H1 (cell line): Measurements from ENCODE around the gene MAGI2. TPM values are rescaled to one million over a fixed set of nuclear protein-coding genes. Genes with fewer than 3 reads are reported as not detected.

ENCODE experiments used
- CTCF ChIA-PET: fragments of 300-600 bp; sonication (Branson Sonifier 250); formaldehyde crosslinking; loops from one replicate; lab custom pipeline; 2021; ENCODE audit not compliant: partially characterized antibody; lab: Charles Lee
- POLR2A ChIA-PET: fragments of 300-600 bp; sonication (Branson Sonifier 250); formaldehyde crosslinking; loops from one replicate; lab custom pipeline; 2021; ENCODE audit warnings: inconsistent platforms; ENCODE audit not compliant: partially characterized antibody; lab: Charles Lee
- DNase-seq, 2 experiments: peaks; one replicate each; pipeline versions ENCODE4 v3.0.0 to v3.0.0-alpha.2; 2010 to 2022; ENCODE audit warnings: low spot score in 2 of 2, low read depth in 1 of 2, mixed read lengths in 1 of 2
- FAIRE-seq: peaks from 2 replicates; lab custom pipeline; 2011; peaks lifted over from hg19 to GRCh38; lab: Jason Lieb, UNC
- H2AFZ ChIP-seq: 2 replicates; pipeline ENCODE4 v1.8.1; 2012; ENCODE audit warnings: low read length, inconsistent platforms
- H2AK5ac ChIP-seq: 2 replicates; pipeline ENCODE4 v1.6.1; 2013; ENCODE audit warnings: low read depth, low read length
- H2BK120ac ChIP-seq: replicated peaks from 2 replicates; pipeline ENCODE3; 2013; ENCODE audit warnings: low read depth, low read length, inconsistent platforms
- H2BK12ac ChIP-seq: 2 replicates; pipeline ENCODE4 v1.6.1; 2013; ENCODE audit warnings: low read depth, low read length
- H2BK15ac ChIP-seq: 2 replicates; pipeline ENCODE4 v1.6.1; 2013; ENCODE audit warnings: low read length
- H2BK20ac ChIP-seq: 2 replicates; pipeline ENCODE4 v1.6.1; 2013; ENCODE audit warnings: low read length
- H2BK5ac ChIP-seq: 2 replicates; pipeline ENCODE4 v1.6.1; 2013; ENCODE audit warnings: low read depth, low read length
- H3K14ac ChIP-seq: 2 replicates; pipeline ENCODE4 v1.6.1; 2013; ENCODE audit warnings: inconsistent platforms; ENCODE audit not compliant: insufficient read length
- H3K18ac ChIP-seq: 2 replicates; pipeline ENCODE4 v1.6.1; 2013; ENCODE audit warnings: low read length; ENCODE audit errors: extremely low read depth
- H3K23ac ChIP-seq: 2 replicates; pipeline ENCODE4 v1.6.1; 2013; ENCODE audit warnings: inconsistent platforms; ENCODE audit not compliant: insufficient read length
- H3K23me2 ChIP-seq: 2 replicates; pipeline ENCODE4 v1.6.1; 2013; ENCODE audit warnings: low read depth, low read length
- H3K27ac ChIP-seq: 2 replicates; pipeline ENCODE4 v1.6.1; 2011; ENCODE audit warnings: low read depth, low read length, inconsistent platforms
- H3K27me3 ChIP-seq, 4 experiments: replicated peaks in 1 of 4; 1 replicate in 1 of 4; 2 replicates in 3 of 4; pipeline versions ENCODE4 v1.6.1 to v1.8.1; 2011 to 2013; ENCODE audit warnings: low read length in 3 of 4, mild to moderate bottlenecking in 3 of 4, inconsistent platforms in 2 of 4, mixed read lengths in 2 of 4, moderate library complexity in 1 of 4; ENCODE audit not compliant: control insufficient read depth in 3 of 4, insufficient read depth in 3 of 4; ENCODE audit errors: extremely low read depth in 1 of 4
- H3K36me3 ChIP-seq, 4 experiments: 2 replicates each; pipeline versions ENCODE4 v1.6.1 to v1.8.1; 2011 to 2013; ENCODE audit warnings: mild to moderate bottlenecking in 4 of 4, low read length in 3 of 4, moderate library complexity in 2 of 4, control low read depth in 1 of 4, inconsistent platforms in 1 of 4; ENCODE audit not compliant: insufficient read depth in 4 of 4, control insufficient read depth in 2 of 4
- H3K4ac ChIP-seq: replicated peaks from 2 replicates; pipeline ENCODE3; 2013; ENCODE audit warnings: low read length, low read depth, mixed read lengths, inconsistent platforms; ENCODE audit not compliant: insufficient read length
- H3K4me1 ChIP-seq, 4 experiments: replicated peaks in 1 of 4; 1 replicate in 1 of 4; 2 replicates in 3 of 4; pipeline versions ENCODE4 v1.6.1 to v1.8.1; 2011 to 2013; ENCODE audit warnings: low read length in 3 of 4, inconsistent platforms in 2 of 4, mixed read lengths in 1 of 4; ENCODE audit not compliant: insufficient read depth in 4 of 4, control insufficient read depth in 3 of 4
- H3K4me2 ChIP-seq, 2 experiments: 2 replicates each; pipeline versions ENCODE4 v1.6.1 to v1.8.1; 2011 to 2013; ENCODE audit warnings: low read depth in 2 of 2, low read length in 2 of 2, control low read depth in 1 of 2, inconsistent platforms in 1 of 2, mild to moderate bottlenecking in 1 of 2; ENCODE audit not compliant: insufficient read depth in 1 of 2
- H3K4me3 ChIP-seq, 4 experiments: fragments of 200-600, 300-600 bp in 1 of 4; sonication (generic), shearing (Covaris generic), sonication (Bioruptor Twin) in 1 of 4; 2 replicates each; pipeline versions ENCODE4 v1.5.1 to v1.8.1; 2011 to 2016; ENCODE audit warnings: low read length in 4 of 4, low read depth in 3 of 4, control low read depth in 2 of 4, inconsistent platforms in 2 of 4, mild to moderate bottlenecking in 2 of 4, mixed read lengths in 1 of 4, moderate library complexity in 1 of 4; ENCODE audit not compliant: insufficient read depth in 2 of 4; ENCODE audit errors: extremely low read depth in 1 of 4
- H3K56ac ChIP-seq: replicated peaks from 2 replicates; pipeline ENCODE3; 2013; ENCODE audit warnings: low read depth, mild to moderate bottlenecking, mixed read lengths, low read length, inconsistent platforms; ENCODE audit not compliant: insufficient read length
- H3K79me1 ChIP-seq: 2 replicates; pipeline ENCODE4 v1.6.1; 2013; ENCODE audit warnings: low read depth, low read length, control low read depth
- H3K79me2 ChIP-seq, 2 experiments: 2 replicates each; pipeline versions ENCODE4 v1.6.1 to v1.8.1; 2012 to 2013; ENCODE audit warnings: low read length in 2 of 2, mild to moderate bottlenecking in 2 of 2, inconsistent platforms in 1 of 2; ENCODE audit not compliant: insufficient read depth in 2 of 2, control insufficient read depth in 1 of 2
- H3K9ac ChIP-seq, 4 experiments: replicated peaks in 1 of 4; 1 replicate in 1 of 4; 2 replicates in 3 of 4; pipeline versions ENCODE4 v1.6.1 to v1.8.1; 2011 to 2013; ENCODE audit warnings: low read depth in 3 of 4, low read length in 3 of 4, control low read depth in 2 of 4, mild to moderate bottlenecking in 2 of 4, moderate library complexity in 2 of 4, inconsistent platforms in 1 of 4; ENCODE audit errors: extremely low read depth in 1 of 4
- H3K9me3 ChIP-seq, 2 experiments: 2 replicates each; pipeline versions ENCODE4 v1.6.1 to v1.8.1; 2012 to 2013; ENCODE audit warnings: mild to moderate bottlenecking in 2 of 2, moderate library complexity in 2 of 2, control low read depth in 1 of 2, inconsistent platforms in 1 of 2, low read depth in 1 of 2, low read length in 1 of 2, mixed read lengths in 1 of 2; ENCODE audit not compliant: insufficient read depth in 2 of 2
- H4K20me1 ChIP-seq, 2 experiments: replicated peaks in 1 of 2; 2 replicates each; pipeline versions ENCODE3 to v1.8.1; 2011 to 2013; ENCODE audit warnings: inconsistent platforms in 2 of 2, low read length in 2 of 2, mild to moderate bottlenecking in 1 of 2; ENCODE audit not compliant: insufficient read depth in 2 of 2, control insufficient read depth in 1 of 2
- H4K5ac ChIP-seq: 2 replicates; pipeline ENCODE4 v1.6.1; 2013; ENCODE audit warnings: low read length, low read depth, mixed read lengths, inconsistent platforms; ENCODE audit not compliant: insufficient read length
- H4K8ac ChIP-seq: 2 replicates; pipeline ENCODE4 v1.8.0; 2013; ENCODE audit warnings: mild to moderate bottlenecking, moderate library complexity, low read length, inconsistent platforms; ENCODE audit not compliant: insufficient read depth; ENCODE audit errors: extremely low read depth
- H4K91ac ChIP-seq: replicated peaks from 2 replicates; pipeline ENCODE3; 2013; ENCODE audit warnings: low read length, mixed read lengths, inconsistent platforms; ENCODE audit not compliant: insufficient read length
- CTCF ChIP-seq, 3 experiments: IDR thresholded peaks; 1 replicate in 2 of 3; 2 replicates in 1 of 3; pipeline versions ENCODE4 v1.5.1 to v1.6.1; 2011; ENCODE audit warnings: low read length in 3 of 3, mild to moderate bottlenecking in 3 of 3, inconsistent platforms in 2 of 3, low read depth in 1 of 3, moderate library complexity in 1 of 3; ENCODE audit not compliant: insufficient read depth in 1 of 3; ENCODE audit errors: control extremely low read depth in 1 of 3
- EP300 ChIP-seq, 2 experiments: IDR thresholded peaks; 1 replicate in 1 of 2; 2 replicates in 1 of 2; pipeline ENCODE4 v1.6.1; 2011 to 2012; ENCODE audit warnings: low read depth in 2 of 2, low read length in 2 of 2, mild to moderate bottlenecking in 2 of 2, borderline replicate concordance in 1 of 2, inconsistent platforms in 1 of 2, moderate library complexity in 1 of 2
- FOSL1 ChIP-seq: IDR thresholded peaks from 2 replicates; pipeline ENCODE4 v1.6.1; 2011; ENCODE audit warnings: mild to moderate bottlenecking, low read depth, low read length, moderate library complexity; ENCODE audit not compliant: insufficient read depth
- NANOG ChIP-seq: IDR thresholded peaks from 2 replicates; pipeline ENCODE4 v1.6.1; 2011; ENCODE audit warnings: low read length, low read depth, mild to moderate bottlenecking, inconsistent platforms; ENCODE audit not compliant: insufficient read depth, poor library complexity, severe bottlenecking
- RXRA ChIP-seq: IDR thresholded peaks from 2 replicates; pipeline ENCODE4 v1.6.1; 2011; ENCODE audit warnings: low read depth, mild to moderate bottlenecking, low read length, moderate library complexity; ENCODE audit not compliant: insufficient read depth
- SIX5 ChIP-seq: IDR thresholded peaks from 2 replicates; pipeline ENCODE4 v1.6.1; 2011; ENCODE audit warnings: mild to moderate bottlenecking, low read depth, low read length
- SP2 ChIP-seq: IDR thresholded peaks from 2 replicates; pipeline ENCODE4 v1.6.1; 2012; ENCODE audit warnings: mild to moderate bottlenecking, low read length, inconsistent platforms
- SP4 ChIP-seq: IDR thresholded peaks from 2 replicates; pipeline ENCODE4 v1.6.1; 2012; ENCODE audit warnings: low read length, inconsistent platforms
- SUZ12 ChIP-seq: fragments of 200-600 bp; sonication (generic); IDR thresholded peaks from 2 replicates; pipeline ENCODE4 v1.6.1; 2012; ENCODE audit warnings: mild to moderate bottlenecking, inconsistent platforms, low read length, moderate library complexity, mixed read lengths
- WGBS, 2 experiments: shearing (Covaris generic) in 1 of 2; methylation state at CpG; one replicate each; pipeline versions ENCODE4 v1.1.6 to v1.1.7; 2013 to 2015; ENCODE audit warnings: low lambda C conversion rate in 2 of 2, mixed read lengths in 2 of 2, inconsistent platforms in 1 of 2, low coverage in 1 of 2, missing lambda C conversion rate in 1 of 2; ENCODE audit not compliant: insufficient replicate concordance in 2 of 2, insufficient coverage in 1 of 2, insufficient read length in 1 of 2; ENCODE audit errors: extremely low coverage in 1 of 2, missing lambda C conversion rate in 1 of 2; 5-methylcytosine and 5-hydroxymethylcytosine counted together
- polyA plus RNA-seq, 7 experiments: library from polyadenylated mRNA; depleted of rRNA in 3 of 7; stranded (reverse) in 5 of 7; unstranded in 2 of 7; fragments of >200 nt in 5 of 7; fragments of 200-250 nt in 2 of 7; gene quantifications; 1 replicate in 5 of 7; 2 replicates in 1 of 7; 4 replicates in 1 of 7; pipeline versions ENCODE4 v1.2.1 to v1.2.3, GENCODE V29; 2011 to 2013; ENCODE audit warnings: missing spikeins in 2 of 7, mixed read lengths in 2 of 7
- total RNA-seq: library from RNA; stranded (reverse); fragmentation: NEBNext Ultra II Directional; extraction: Animal tissue kit (Norgen Biotek cat#: 25700); gene quantifications from 2 replicates; pipeline ENCODE4 v1.2.1, GENCODE V29; 2021

MAGI2 gene
- total and polyA plus RNA-seq, 2 of the 8 experiments (the other 6 are each of a cell fraction or from before 2014, with no cell fraction given) = 6.0 to 27.3 TPM

GRCh38 chr7:78588393-78588792 lies 865.1 kb downstream of the MAGI2 start:
- POLR2A ChIA-PET = no interaction called here
- H3K4me2 ChIP-seq = no peak overlapping the region

More at GRCh38 chr7:78588393-78588792, 865.1 kb downstream of the MAGI2 start:
- H2BK12ac ChIP-seq = no peak overlapping the region; the same call in 1 of the 2 replicates
- H3K14ac ChIP-seq = no peak overlapping the region
- FAIRE-seq (no peak), DNase-seq (no peak)
- no peak overlapping the region for H4K8ac ChIP-seq
- H3K9me3 ChIP-seq = no peaks in the 10 kb centered on the region
- H3K4me3 ChIP-seq = no peak overlapping the region
- no peaks in the 10 kb centered on the region for H3K79me1 ChIP-seq
- H2BK15ac ChIP-seq = no peak overlapping the region
- WGBS, 2 experiments = 58% methylated on average over 1 of the region's 1 CpG; no CpG with 5 or more reads in 1 of the 2 experiments
- H2BK20ac ChIP-seq = no peak overlapping the region; the same call in 1 of the 2 replicates
- H4K20me1 ChIP-seq = no peaks in the 10 kb centered on the region
- H3K18ac ChIP-seq = 0 out of 2 replicates have a peak overlapping the region, but pooled peaks have one; percentile 9
- no peak overlapping the region for H3K23ac ChIP-seq
- H4K91ac ChIP-seq = no peak overlapping the region
- no peak overlapping the region for H2BK120ac ChIP-seq
- H3K9ac ChIP-seq = no peak overlapping the region
- TF ChIP-seq RXRA = no peak
- no peak for TF ChIP-seq SIX5
- no peak for TF ChIP-seq SP2
- TF ChIP-seq FOSL1 = no peak
- no peak for TF ChIP-seq NANOG
- no peak for TF ChIP-seq SP4
- no peak for TF ChIP-seq SUZ12
- TF ChIP-seq CTCF (IDR thresholded peaks at IDR 0.05; ENCODE audit: control extremely low read depth in 1 of 3, insufficient read depth in 1 of 3, low read depth in 1 of 3, low read length in 3 of 3) = no peak
- no peak for TF ChIP-seq EP300 (IDR thresholded peaks at IDR 0.05; ENCODE audit: borderline replicate concordance in 1 of 2, low read depth in 2 of 2, low read length in 2 of 2)
- H3K27ac ChIP-seq = no peak overlapping the region
- H4K5ac ChIP-seq = no peak overlapping the region
- no peak overlapping the region for H3K56ac ChIP-seq
- no peak overlapping the region for H3K4ac ChIP-seq
- H3K36me3 ChIP-seq = no peaks in the 10 kb centered on the region
- H2AFZ ChIP-seq = no peak overlapping the region
- H2BK5ac ChIP-seq = 0 out of 2 replicates have a peak overlapping the region, but pooled peaks have one; percentile 57
- H3K27me3 ChIP-seq = no peaks in the 10 kb centered on the region
- H2AK5ac ChIP-seq = no peak overlapping the region
- CTCF ChIA-PET = interaction anchor here (0.6 to 1.4 kb wide), 5 partner anchors 19 to 588 kb away, joined by 3 to 6 read pairs (median 3); no protein-coding TSS in a partner anchor
- H3K23me2 ChIP-seq = no peaks in the 10 kb centered on the region
- H3K4me1 ChIP-seq = peaks cover 0 to 4% (median 3%) of the 10 kb centered on the region in 4 experiments; a peak in 3 of 7 replicates
- no peaks in the 10 kb centered on the region for H3K79me2 ChIP-seq
